OCI-LY3 (cell line): ENCODE results near the gene CCL16.

Source experiments
- CTCF ChIP-seq: fragments of 200-600, 300-600 bp; sonication (generic); IDR thresholded peaks from 2 replicates; pipeline ENCODE4 v1.5.1; 2014; ENCODE audit warnings: antibody characterized with exemption, low read length, low read depth
- EZH2phosphoT487 ChIP-seq: fragments of 200-600 bp; shearing (Covaris generic); IDR thresholded peaks from 2 replicates; pipeline ENCODE4 v1.6.1; 2018; ENCODE audit warnings: antibody characterized with exemption, mixed run types, low read depth

DNA sequence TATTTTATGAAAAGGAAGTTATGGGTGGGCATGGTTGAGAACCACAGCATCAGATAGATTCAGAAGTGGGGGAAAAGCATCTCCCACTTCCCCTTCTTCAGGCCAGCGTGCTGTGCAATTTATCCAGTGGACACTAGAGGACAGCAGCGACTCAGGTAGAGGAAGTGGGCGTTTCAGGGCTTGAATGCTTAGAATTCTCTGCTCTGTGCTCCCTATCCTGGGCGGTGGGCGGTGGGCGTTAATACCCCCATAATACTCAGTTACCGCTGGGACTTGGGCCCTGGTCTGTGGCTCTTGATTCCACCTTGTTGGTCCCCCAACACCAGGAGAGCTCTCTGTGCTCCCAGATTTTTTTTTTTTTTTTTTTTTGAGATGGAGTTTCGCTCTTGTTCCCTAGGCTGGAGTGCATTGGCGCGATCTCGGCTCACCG lies 34.1 kb downstream of the CCL16 start:
- peak; percentile 76 for TF ChIP-seq CTCF
- no peak for TF ChIP-seq EZH2phosphoT487
